Adipocyte (in vitro differentiated cells): Measurements from ENCODE around the gene ABCC11.
"Not testable (repeated sequence)": the region's sequence is repeated elsewhere in the genome, so short reads cannot be mapped to it uniquely, and the experiment has no call there.

Experiments used
- DNase-seq: peaks from one replicate; pipeline ENCODE4 v3.0.0-alpha.2; 2015; ENCODE audit warnings: low read depth
- H3K27me3 ChIP-seq: replicated peaks from 2 replicates; pipeline ENCODE4 v1.7.0; 2013; ENCODE audit warnings: mild to moderate bottlenecking, low read length, moderate library complexity; ENCODE audit not compliant: control insufficient read depth, insufficient read depth
- H3K36me3 ChIP-seq: 2 replicates; pipeline ENCODE4 v1.7.0; 2013; ENCODE audit warnings: low read length, mild to moderate bottlenecking, moderate library complexity; ENCODE audit not compliant: control insufficient read depth, insufficient read depth, severe bottlenecking
- H3K4me1 ChIP-seq: 2 replicates; pipeline ENCODE4 v1.7.0; 2013; ENCODE audit warnings: mild to moderate bottlenecking, low read length, moderate library complexity; ENCODE audit not compliant: control insufficient read depth, insufficient read depth
- H3K4me3 ChIP-seq: 2 replicates; pipeline ENCODE4 v1.7.0; 2013; ENCODE audit warnings: mild to moderate bottlenecking, low read length, moderate library complexity
- H3K9ac ChIP-seq: 2 replicates; pipeline ENCODE4 v1.7.0; 2013; ENCODE audit warnings: mild to moderate bottlenecking, low read length, moderate library complexity
- H3K9me3 ChIP-seq: 2 replicates; pipeline ENCODE4 v1.7.0; 2013; ENCODE audit warnings: mild to moderate bottlenecking, low read length, moderate library complexity; ENCODE audit not compliant: control insufficient read depth

ABCC11 gene

GRCh38 chr16:48246066-48246465 is 1.3 kb downstream of the ABCC11 start:
- H3K4me1 ChIP-seq = peaks cover 25% of the 10 kb centered on the region
- no peaks in the 10 kb centered on the region for H3K36me3 ChIP-seq
- H3K27me3 ChIP-seq = no peaks in the 10 kb centered on the region
- H3K9ac ChIP-seq = peak overlapping the region; percentile 96
- peak overlapping the region; percentile 99 for H3K4me3 ChIP-seq
- peak; percentile 54 for DNase-seq
- no peaks in the 10 kb centered on the region for H3K9me3 ChIP-seq

GRCh38 chr16:48244863-48245195 is 2.5 kb downstream of the ABCC11 start:
- no peak for DNase-seq
- Histone ChIP-seq H3K4me3 (peak overlapping the region; percentile 99), H3K9me3 (no peaks in the 10 kb centered on the region)

GRCh38 chr16:48244080-48244862 is 3.1 kb downstream of the ABCC11 start, which contains the start of gene LONP2:
Gene LONP2, plus strand, starts transcription at chr16:48244300. Its CDS starts 89 bp downstream, at chr16:48244389.
- Histone ChIP-seq H3K9ac (peak within 1 kb of the TSS; percentile 96), H3K27me3 (no peaks in the 10 kb centered on the region), H3K4me1 (peaks cover 25% of the 10 kb centered on the region), H3K36me3 (no peaks in the 10 kb centered on the region), H3K9me3 (no peaks in the 10 kb centered on the region), H3K4me3 (peak within 1 kb of the TSS; percentile 99)
- peak; percentile 91 for DNase-seq

More at GRCh38 chr16:48244863-48245195, 2.5 kb downstream of the ABCC11 start:
- H3K4me1 ChIP-seq = peaks cover 25% of the 10 kb centered on the region
- H3K36me3 ChIP-seq = no peaks in the 10 kb centered on the region
- peak overlapping the region; percentile 96 for H3K9ac ChIP-seq
- H3K27me3 ChIP-seq = no peaks in the 10 kb centered on the region

- not testable (repeated sequence) for H3K4me3 ChIP-seq, H3K27me3 ChIP-seq, H3K4me1 ChIP-seq, H3K36me3 ChIP-seq, DNase-seq, H3K9me3 ChIP-seq, H3K9ac ChIP-seq
These were observed 7.2 kb downstream of the ABCC11 start for GRCh38 chr16:48240147-48240546.

GRCh38 chr16:48236286-48236685 is 11.1 kb downstream of the ABCC11 start:
- Histone ChIP-seq H3K27me3 (no peaks in the 10 kb centered on the region), H3K4me1 (peaks cover 6% of the 10 kb centered on the region), H3K9me3 (no peaks in the 10 kb centered on the region), H3K9ac (no peak overlapping the region), H3K4me3 (no peak overlapping the region), H3K36me3 (no peaks in the 10 kb centered on the region)
- no peak for DNase-seq

- Histone ChIP-seq H3K4me1 (peaks cover 6% of the 10 kb centered on the region), H3K27me3 (no peaks in the 10 kb centered on the region)
- no peak for DNase-seq
These were observed 11.7 kb downstream of the ABCC11 start for GRCh38 chr16:48235556-48236136.

GRCh38 chr16:48235058-48235555 is 12.2 kb downstream of the ABCC11 start:
- Histone ChIP-seq H3K4me1 (peaks cover 6% of the 10 kb centered on the region), H3K36me3 (no peaks in the 10 kb centered on the region), H3K4me3 (no peak overlapping the region), H3K9me3 (no peaks in the 10 kb centered on the region), H3K9ac (no peak overlapping the region), H3K27me3 (no peaks in the 10 kb centered on the region)
- DNase-seq = no peak

More at GRCh38 chr16:48235556-48236136, 11.7 kb downstream of the ABCC11 start:
- Histone ChIP-seq H3K36me3 (no peaks in the 10 kb centered on the region), H3K9ac (no peak overlapping the region), H3K4me3 (no peak overlapping the region), H3K9me3 (no peaks in the 10 kb centered on the region)

- H3K4me1 ChIP-seq = peaks cover 6% of the 10 kb centered on the region
- H3K9me3 ChIP-seq = no peaks in the 10 kb centered on the region
- no peak overlapping the region for H3K4me3 ChIP-seq
- no peaks in the 10 kb centered on the region for H3K36me3 ChIP-seq
- H3K9ac ChIP-seq = no peak overlapping the region
- no peak for DNase-seq
- H3K27me3 ChIP-seq = no peaks in the 10 kb centered on the region
These were observed 12.7 kb downstream of the ABCC11 start for GRCh38 chr16:48234630-48235029.

- H3K36me3 ChIP-seq = no peaks in the 10 kb centered on the region
- H3K4me1 ChIP-seq = peaks cover 6% of the 10 kb centered on the region
- H3K9ac ChIP-seq = no peak overlapping the region
- no peak for DNase-seq
- no peaks in the 10 kb centered on the region for H3K27me3 ChIP-seq
- H3K9me3 ChIP-seq = no peaks in the 10 kb centered on the region
- H3K4me3 ChIP-seq = no peak overlapping the region
These were observed 14.8 kb downstream of the ABCC11 start for GRCh38 chr16:48232493-48233040.

- no peak overlapping the region for H3K4me3 ChIP-seq
- no peaks in the 10 kb centered on the region for H3K9me3 ChIP-seq
- peak; percentile 64 for DNase-seq
- no peak overlapping the region for H3K9ac ChIP-seq
- no peaks in the 10 kb centered on the region for H3K27me3 ChIP-seq
- no peaks in the 10 kb centered on the region for H3K36me3 ChIP-seq
- H3K4me1 ChIP-seq = peaks cover 6% of the 10 kb centered on the region
These were observed 15.4 kb downstream of the ABCC11 start for GRCh38 chr16:48231727-48232492.

- Histone ChIP-seq H3K27me3 (no peaks in the 10 kb centered on the region), H3K9me3 (no peaks in the 10 kb centered on the region), H3K4me3 (no peak overlapping the region), H3K36me3 (no peaks in the 10 kb centered on the region), H3K9ac (no peak overlapping the region), H3K4me1 (no peaks in the 10 kb centered on the region)
- DNase-seq = no peak
These were observed 21.9 kb downstream of the ABCC11 start for GRCh38 chr16:48225456-48225855.
